ENCODE data around the gene COG5.

DNA sequence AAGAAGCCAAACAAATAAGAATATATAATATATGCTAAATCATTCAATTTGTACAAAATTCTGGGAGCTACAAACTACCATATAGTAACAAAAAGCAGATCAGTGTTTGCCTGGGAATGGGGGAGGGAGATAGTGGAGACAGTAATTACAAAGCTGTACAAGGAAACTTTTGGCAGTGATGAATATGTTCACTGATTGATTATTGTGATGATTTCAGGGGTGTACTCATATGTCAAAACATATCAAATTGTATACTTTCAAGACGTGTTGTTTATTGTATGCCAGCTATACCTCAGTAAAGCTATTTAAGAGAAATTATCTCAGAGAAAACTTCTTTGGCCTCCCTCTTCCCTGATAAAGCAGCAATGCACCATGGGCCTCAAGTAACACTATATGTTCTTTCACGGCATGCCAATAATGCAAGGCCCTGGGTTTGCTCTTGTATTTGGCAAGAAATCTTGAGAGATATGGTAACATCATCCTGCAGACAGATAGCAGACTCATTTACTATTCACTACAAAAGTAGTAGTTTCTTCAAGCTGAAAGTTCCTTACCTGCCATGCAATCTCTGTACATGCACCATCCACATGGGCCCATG is 261.4 kb downstream of the COG5 start:
- TF ChIP-seq CTCF (IDR thresholded peaks at IDR 0.05) (no peak), POLR2A (IDR thresholded peaks at IDR 0.05) (no peak)

Measured in adrenal gland (tissue), 5 donors.